GM12891 (cell line): Measurements from ENCODE around the gene MPL.
A peak's percentile ranks its signal among the peaks of the same experiment; 100 is the strongest.
"Not testable (repeated sequence)": the region's sequence is repeated elsewhere in the genome, so short reads cannot be mapped to it uniquely, and the experiment has no call there.

Experiments
- DNase-seq: peaks from one replicate; pipeline ENCODE4 v3.0.0; 2011; ENCODE audit warnings: low spot score; ENCODE audit not compliant: insufficient read length
- FAIRE-seq: peaks from 2 replicates; lab custom pipeline; 2011; peaks lifted over from hg19 to GRCh38; lab: Jason Lieb, UNC
- PAX5 ChIP-seq: IDR thresholded peaks from 2 replicates; pipeline ENCODE4 v1.6.1; 2011; ENCODE audit warnings: low read length, moderate library complexity, mild to moderate bottlenecking; ENCODE audit not compliant: insufficient read depth, severe bottlenecking
- POLR2A ChIP-seq: IDR thresholded peaks from 2 replicates; pipeline ENCODE4 v1.6.1; 2011; ENCODE audit warnings: low read depth, low read length, control low read depth
- POLR2AphosphoS5 ChIP-seq: IDR thresholded peaks from 2 replicates; pipeline ENCODE4 v1.6.1; 2011; ENCODE audit warnings: low read depth, low read length, control low read depth
- POU2F2 ChIP-seq: IDR thresholded peaks from 2 replicates; pipeline ENCODE4 v1.6.1; 2011; ENCODE audit warnings: low read depth, mild to moderate bottlenecking, control low read depth, low read length, moderate library complexity
- SPI1 ChIP-seq: IDR thresholded peaks from 2 replicates; pipeline ENCODE4 v1.6.1; 2011; ENCODE audit warnings: low read depth, low read length, control low read depth
- TAF1 ChIP-seq: IDR thresholded peaks from 2 replicates; pipeline ENCODE4 v1.6.1; 2011; ENCODE audit warnings: low read depth, low read length, control low read depth

The MPL gene

GRCh38 chr1:43389326-43390313, 52.0 kb downstream of the MPL start, which contains the start of the genes MED8 and SZT2:
TSS of gene MED8 (minus strand) at chr1:43389800. CDS start at chr1:43389764, 36 bp downstream.
TSS of gene SZT2 (plus strand) at chr1:43389899. CDS start at chr1:43389969, 70 bp downstream.
- peak; percentile 93 for DNase-seq
- peak; percentile 94 for FAIRE-seq
- TF ChIP-seq POU2F2 (no peak), SPI1 (peak; percentile 86), TAF1 (peak; percentile 62; the same call in 1 of the 2 replicates), POLR2A (peak; percentile 85), POLR2AphosphoS5 (peak; percentile 78), PAX5 (peak; percentile 12)

GRCh38 chr1:43392702-43393101, 55.1 kb downstream of the MPL start:
- FAIRE-seq = no peak
- no peak for DNase-seq
- TF ChIP-seq POLR2AphosphoS5 = no peak
- TF ChIP-seq PAX5 = no peak
- no peak for TF ChIP-seq TAF1
- TF ChIP-seq POU2F2 = no peak
- no peak for TF ChIP-seq SPI1
- TF ChIP-seq POLR2A = no peak

DNA sequence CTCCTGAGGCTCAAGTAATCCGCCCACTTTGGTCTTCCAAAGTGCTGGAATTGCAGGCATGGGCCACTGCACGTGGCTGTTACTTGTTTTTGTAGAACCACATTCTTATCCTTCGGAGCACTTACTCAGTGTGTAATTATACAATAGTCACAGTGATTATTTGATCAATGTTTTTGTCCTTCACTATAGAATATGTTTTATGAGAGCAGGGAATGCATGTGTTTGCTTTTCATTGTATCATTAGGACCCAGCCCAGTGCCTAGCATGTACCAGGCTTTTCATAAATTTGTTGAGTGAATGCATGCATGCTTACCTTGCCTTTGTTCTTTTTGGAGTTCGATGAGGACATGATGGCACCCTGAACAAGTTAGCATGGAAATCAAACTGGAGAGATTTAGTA, 57.9 kb downstream of the MPL start:
- FAIRE-seq = no peak
- TF ChIP-seq POLR2A (no peak), POLR2AphosphoS5 (no peak), POU2F2 (no peak)
- DNase-seq = no peak

DNA sequence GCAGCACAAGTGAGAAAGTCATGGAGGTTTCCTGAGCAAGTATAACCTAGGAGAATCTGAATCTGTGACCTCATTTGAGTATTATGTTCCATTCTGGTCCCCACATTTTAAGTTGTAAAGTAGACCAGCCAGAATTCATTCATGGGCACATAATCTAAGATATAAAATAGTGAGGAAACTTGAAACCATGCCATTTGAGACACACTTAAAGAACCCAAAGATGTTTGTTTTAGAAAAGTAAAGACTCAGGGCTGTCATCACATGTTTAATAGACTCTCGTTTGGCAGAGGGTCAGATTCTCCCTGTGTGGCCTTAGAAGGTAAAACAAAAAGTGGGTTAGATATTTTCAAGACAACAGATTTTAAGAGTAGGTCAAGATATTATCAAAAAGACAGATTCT, 58.4 kb downstream of the MPL start:
- FAIRE-seq = no peak
- no peak for DNase-seq
- TF ChIP-seq PAX5 = no peak
- TF ChIP-seq POU2F2 = no peak
- no peak for TF ChIP-seq TAF1
- no peak for TF ChIP-seq POLR2AphosphoS5
- no peak for TF ChIP-seq SPI1
- no peak for TF ChIP-seq POLR2A

DNA sequence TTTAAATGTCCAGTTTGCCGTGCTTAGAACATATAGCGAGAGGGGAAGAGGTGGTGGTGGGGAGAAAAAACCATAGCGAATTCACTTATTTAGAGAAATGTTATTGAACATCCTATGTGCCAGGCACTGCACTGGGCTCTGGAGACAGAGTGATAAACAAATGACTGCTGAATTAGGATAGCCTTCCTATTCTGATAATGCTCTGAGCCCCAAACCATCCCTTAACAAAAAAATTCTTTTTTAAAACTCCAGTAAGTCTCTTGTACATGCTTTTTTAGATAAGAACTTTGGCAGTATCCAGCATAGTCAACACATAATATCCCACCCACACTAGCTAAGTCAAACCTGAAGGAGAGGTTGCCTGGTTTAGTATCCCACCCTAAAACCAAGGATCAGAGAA, 60.6 kb downstream of the MPL start:
- FAIRE-seq (no peak), DNase-seq (no peak)
- TF ChIP-seq SPI1 (no peak), PAX5 (no peak), POLR2A (no peak), TAF1 (no peak), POU2F2 (no peak), POLR2AphosphoS5 (no peak)

- DNase-seq, FAIRE-seq: not testable (repeated sequence)
These were observed 62.8 kb downstream of the MPL start for GRCh38 chr1:43400441-43400840.

- no peak for DNase-seq
- FAIRE-seq = no peak
These were observed 64.7 kb downstream of the MPL start for GRCh38 chr1:43402089-43402865.

More at GRCh38 chr1:43402089-43402865, 64.7 kb downstream of the MPL start:
- TF ChIP-seq PAX5 = no peak
- TF ChIP-seq TAF1 = no peak
- TF ChIP-seq SPI1 = no peak
- no peak for TF ChIP-seq POLR2AphosphoS5
